ENCODE results near the gene EXOC3L2.

EXOC3L2 gene

GRCh38 chr19:45187421-45188100, 57.6 kb downstream of the EXOC3L2 start:
- H3K4me3 ChIP-seq (ENCODE audit: control insufficient read depth, low read depth, low read length), result no peak overlapping the region
- TF ChIP-seq CTCF (IDR thresholded peaks at IDR 0.05; ENCODE audit: control insufficient read depth, insufficient read depth, low read depth, low read length, missing control alignments), result peak; percentile 51
- no peak for DNase-seq (ENCODE audit: low read depth)

DNA sequence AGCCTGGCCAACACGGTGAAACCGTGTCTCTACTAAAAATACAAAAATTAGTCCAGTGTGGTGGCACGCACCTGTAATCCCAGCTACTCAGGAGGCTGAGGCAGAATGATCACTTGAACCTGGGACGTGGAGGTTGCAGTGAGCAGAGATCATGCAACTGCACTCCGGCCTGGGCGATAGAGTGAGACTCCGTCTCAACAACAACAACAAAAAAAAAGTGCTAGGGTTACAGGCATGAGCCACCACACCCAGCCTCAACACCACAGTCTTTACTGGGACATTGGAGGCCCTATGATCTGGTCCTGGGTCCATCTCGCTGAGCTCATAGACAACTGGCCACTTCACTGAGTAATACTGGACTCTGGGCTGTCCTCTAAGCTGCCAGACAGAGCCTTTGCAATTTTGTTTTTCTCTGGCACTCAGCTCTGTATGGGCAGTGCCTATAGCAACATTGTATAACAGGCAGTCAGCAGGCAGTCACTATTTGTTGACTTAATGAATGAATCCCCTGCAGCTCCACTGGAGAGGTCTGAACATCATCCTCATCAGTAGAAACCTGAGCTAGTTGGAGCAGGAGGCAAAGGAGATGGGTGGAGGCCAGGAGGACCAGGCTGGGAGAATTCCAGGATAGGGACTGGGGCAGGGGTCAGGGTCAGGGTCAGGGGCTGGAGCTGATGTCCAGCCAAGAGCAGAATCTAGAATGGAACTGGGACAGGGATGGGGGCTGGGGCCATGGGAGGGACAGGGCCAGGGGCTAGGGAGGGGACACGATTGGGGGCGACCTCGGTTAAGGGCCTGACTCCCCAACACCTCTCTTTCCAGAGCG, 58.5 kb downstream of the EXOC3L2 start:
- no peak for TF ChIP-seq CTCF (IDR thresholded peaks at IDR 0.05; ENCODE audit: control insufficient read depth, insufficient read depth, low read depth, low read length, missing control alignments)

DNA sequence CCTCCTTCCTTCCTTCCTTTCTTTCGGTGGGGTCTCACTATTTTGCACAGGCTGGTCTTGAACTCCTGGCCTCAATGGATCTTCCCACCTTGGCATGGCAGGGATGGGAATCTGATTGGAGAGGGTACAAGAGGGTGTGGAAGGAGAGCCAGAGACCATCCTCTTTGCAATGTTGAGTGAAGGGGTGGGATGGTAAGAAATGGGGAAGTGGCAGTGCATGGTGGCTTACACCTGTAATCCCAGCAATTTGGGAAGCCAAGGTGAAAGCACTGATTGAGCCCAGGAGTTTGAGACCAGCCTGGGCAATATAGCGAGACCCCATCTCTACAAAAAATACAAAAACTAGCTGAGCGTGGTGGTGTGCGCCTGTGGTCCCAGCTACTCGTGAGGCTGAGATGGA, 61.1 kb downstream of the EXOC3L2 start:
- H3K4me3 ChIP-seq (ENCODE audit: control insufficient read depth, low read depth, low read length), result no peak overlapping the region
- DNase-seq (ENCODE audit: low read depth), result no peak
- no peak for TF ChIP-seq CTCF (IDR thresholded peaks at IDR 0.05; ENCODE audit: control insufficient read depth, insufficient read depth, low read depth, low read length, missing control alignments)

More for the DNA sequence above, 58.5 kb downstream of the EXOC3L2 start:
- no peak for DNase-seq (ENCODE audit: low read depth)
- H3K4me3 ChIP-seq (ENCODE audit: control insufficient read depth, low read depth, low read length), result no peak overlapping the region

DNA sequence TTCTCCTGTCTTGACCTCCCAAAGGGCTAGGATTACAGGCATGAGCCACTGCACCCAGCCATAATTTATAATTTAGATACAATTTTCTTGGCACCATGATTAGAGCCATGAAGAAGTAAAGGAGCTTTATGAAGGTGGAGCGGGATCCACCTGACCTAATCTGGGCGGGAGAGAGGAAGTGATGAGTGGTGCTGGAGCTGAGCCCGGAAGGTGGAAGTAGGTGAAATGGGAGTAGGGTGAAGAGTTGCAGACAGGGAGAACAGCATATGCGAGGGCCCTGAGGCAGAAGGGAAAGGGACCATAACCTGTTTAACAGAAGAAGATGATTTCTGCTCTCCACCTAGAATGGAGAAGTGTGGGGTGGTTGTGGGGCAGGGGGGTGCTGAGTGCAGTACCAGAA, 62.4 kb downstream of the EXOC3L2 start:
- no peak for DNase-seq (ENCODE audit: low read depth)
- H3K4me3 ChIP-seq (ENCODE audit: control insufficient read depth, low read depth, low read length), result no peak overlapping the region
- no peak for TF ChIP-seq CTCF (IDR thresholded peaks at IDR 0.05; ENCODE audit: control insufficient read depth, insufficient read depth, low read depth, low read length, missing control alignments)

DNA sequence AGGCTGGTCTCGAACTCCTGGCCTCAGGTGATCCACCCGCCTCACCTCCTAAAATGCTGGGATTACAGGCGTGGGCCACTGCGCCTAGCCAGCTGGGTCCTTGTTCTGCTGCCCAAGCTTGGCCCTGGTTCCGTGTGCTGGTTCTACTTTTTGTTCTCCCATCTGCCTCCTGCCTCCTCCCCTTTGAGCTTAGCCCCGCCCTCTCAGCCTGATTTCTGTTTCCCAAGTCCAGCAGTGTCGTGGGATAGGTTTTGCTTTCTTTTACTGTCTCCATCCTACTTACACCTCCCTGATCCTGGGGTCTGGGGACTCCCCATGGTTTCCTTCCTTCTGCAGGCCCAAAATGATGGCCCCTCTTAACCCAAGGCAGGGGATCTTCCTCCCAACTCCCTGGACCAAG, 64.3 kb downstream of the EXOC3L2 start:
- DNase-seq (ENCODE audit: low read depth), result no peak
- no peak overlapping the region for H3K4me3 ChIP-seq (ENCODE audit: control insufficient read depth, low read depth, low read length)
- no peak for TF ChIP-seq CTCF (IDR thresholded peaks at IDR 0.05; ENCODE audit: control insufficient read depth, insufficient read depth, low read depth, low read length, missing control alignments)

- no peak for TF ChIP-seq CTCF (IDR thresholded peaks at IDR 0.05; ENCODE audit: control insufficient read depth, insufficient read depth, low read depth, low read length, missing control alignments)
- no peak for DNase-seq (ENCODE audit: low read depth)
- peak overlapping the region; percentile 84 for H3K4me3 ChIP-seq (ENCODE audit: control insufficient read depth, low read depth, low read length)
Observed at GRCh38 chr19:45179892-45180370, 65.3 kb downstream of the EXOC3L2 start.
